Activated T-helper 1 cell treated with anti-CD3 and anti-CD28 coated beads, Interleukin-12 subunit alpha, Interleukin-12 subunit beta, Interleukin-2, Interleukin-4 antibody, amounts not matched to agents 30 ng/mL and 10 ng/mL and 1 ng/mL, durations not matched to agents 14 hours and 24 hours and 36 hours (primary cell): Measurements from ENCODE around the gene ZFYVE19. TPM values are rescaled to one million over a fixed set of nuclear protein-coding genes. Genes with fewer than 3 reads are reported as not detected.

Source experiments
- DNase-seq: peaks from one replicate; pipeline ENCODE4 v3.0.0; 2021; ENCODE audit warnings: low spot score
- H3K27ac Mint-ChIP-seq: one replicate; pipeline ENCODE4 v1.8.0; 2021; ENCODE audit warnings: mild to moderate bottlenecking, mixed read lengths
- H3K27me3 Mint-ChIP-seq: one replicate; pipeline ENCODE4 v1.8.0; 2022; ENCODE audit warnings: mild to moderate bottlenecking, moderate library complexity, mixed read lengths; ENCODE audit not compliant: insufficient read depth
- H3K36me3 Mint-ChIP-seq: one replicate; pipeline ENCODE4 v1.8.0; 2021; ENCODE audit warnings: low read depth, mixed read lengths
- H3K4me1 Mint-ChIP-seq: one replicate; pipeline ENCODE4 v1.8.0; 2021; ENCODE audit warnings: low read depth, mixed read lengths
- H3K4me3 Mint-ChIP-seq: one replicate; pipeline ENCODE4 v1.8.0; 2021; ENCODE audit warnings: mild to moderate bottlenecking, moderate library complexity, mixed read lengths
- H3K9me3 Mint-ChIP-seq: one replicate; pipeline ENCODE4 v1.8.0; 2021; ENCODE audit warnings: mixed read lengths
- intact Hi-C: fragments of 100-400 bp; cut with micrococcal nuclease; formaldehyde crosslinking; loops from one replicate; pipeline ENCODE4 v1.15.1; 2024
- total RNA-seq: library from RNA; stranded (reverse); gene quantifications from 2 replicates; pipeline ENCODE4 v1.2.3, GENCODE V29; 2022

ZFYVE19 gene
- total RNA-seq, 1 donor from 2014 or later = 38.6 TPM

DNA sequence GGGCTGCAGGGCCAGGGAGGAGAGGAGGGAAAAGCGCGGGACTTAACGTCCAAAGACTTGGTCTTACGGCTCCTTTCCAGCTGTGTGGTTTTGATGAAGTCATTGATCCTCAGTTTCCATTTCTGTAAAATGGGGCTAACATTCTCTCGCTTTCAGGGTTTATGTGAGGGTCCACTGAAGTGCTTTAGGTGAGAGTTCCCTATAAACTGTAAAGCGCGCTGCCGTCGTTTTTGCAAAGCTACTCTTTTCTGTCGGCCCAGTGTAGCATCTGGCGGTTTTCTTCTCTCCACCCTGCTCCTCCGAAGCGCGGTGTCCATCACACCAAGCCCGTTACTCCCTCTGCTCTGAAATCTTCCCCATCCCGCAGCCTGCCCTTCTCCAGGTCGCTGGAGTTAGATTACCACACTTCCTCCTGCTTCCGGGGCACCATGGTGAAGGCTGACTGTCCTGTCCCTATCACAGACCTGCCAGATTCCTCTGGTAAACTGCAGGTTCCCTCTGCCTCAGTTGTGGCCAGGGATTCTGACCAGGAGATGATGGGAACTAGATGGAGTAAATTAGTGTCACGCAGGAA, 1.1 kb downstream of the ZFYVE19 start:
- H3K9me3 Mint-ChIP-seq = no peaks in the 10 kb centered on the region
- DNase-seq = no peak
- no peaks in the 10 kb centered on the region for H3K27me3 Mint-ChIP-seq
- H3K36me3 Mint-ChIP-seq = peaks cover 15% of the 10 kb centered on the region
- peak overlapping the region; percentile 74 for H3K27ac Mint-ChIP-seq
- peaks cover 17% of the 10 kb centered on the region for H3K4me1 Mint-ChIP-seq
- H3K4me3 Mint-ChIP-seq = peak overlapping the region; percentile 93
- intact Hi-C loops = loop anchor here (1.0 to 5.0 kb wide), 16 partner anchors 36 to 1465 kb away; partner anchors contain the start of genes CHAC1, CHP1, GANC and INO80

DNA sequence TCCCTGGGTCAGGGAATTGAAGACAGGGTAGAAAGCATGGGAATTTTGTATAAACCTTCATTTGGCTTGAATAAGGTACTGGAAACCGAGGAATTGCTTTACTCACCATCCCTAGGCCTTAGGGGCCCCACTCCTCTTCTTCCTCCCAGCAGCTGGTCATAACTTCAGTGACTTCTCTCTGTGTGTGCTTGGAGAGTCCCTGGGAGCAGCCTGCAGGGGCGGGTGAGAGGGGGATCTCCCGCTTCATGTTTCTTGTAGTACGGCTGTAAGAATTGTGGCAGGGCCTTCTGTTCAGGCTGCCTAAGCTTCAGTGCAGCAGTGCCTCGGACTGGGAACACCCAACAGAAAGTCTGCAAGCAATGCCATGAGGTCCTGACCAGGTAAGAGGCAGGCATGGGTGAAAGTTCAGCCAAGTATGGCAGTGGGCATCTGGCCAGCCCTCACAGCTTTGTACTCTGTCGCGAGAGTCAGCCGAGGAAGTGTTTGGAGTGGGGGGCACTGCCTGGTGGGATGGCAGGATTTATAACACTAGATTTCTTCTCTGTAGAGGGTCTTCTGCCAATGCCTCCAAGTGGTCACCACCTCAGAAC, 2.1 kb downstream of the ZFYVE19 start:
- peaks cover 17% of the 10 kb centered on the region for H3K4me1 Mint-ChIP-seq
- H3K27me3 Mint-ChIP-seq = no peaks in the 10 kb centered on the region
- no peaks in the 10 kb centered on the region for H3K9me3 Mint-ChIP-seq
- DNase-seq = no peak
- peaks cover 16% of the 10 kb centered on the region for H3K36me3 Mint-ChIP-seq
- intact Hi-C loops = loop anchor here (5.0 kb wide), 2 partner anchors 48 to 143 kb away; partner anchors contain the start of gene CHAC1
- no peak overlapping the region for H3K27ac Mint-ChIP-seq
- H3K4me3 Mint-ChIP-seq = peak overlapping the region; percentile 93

DNA sequence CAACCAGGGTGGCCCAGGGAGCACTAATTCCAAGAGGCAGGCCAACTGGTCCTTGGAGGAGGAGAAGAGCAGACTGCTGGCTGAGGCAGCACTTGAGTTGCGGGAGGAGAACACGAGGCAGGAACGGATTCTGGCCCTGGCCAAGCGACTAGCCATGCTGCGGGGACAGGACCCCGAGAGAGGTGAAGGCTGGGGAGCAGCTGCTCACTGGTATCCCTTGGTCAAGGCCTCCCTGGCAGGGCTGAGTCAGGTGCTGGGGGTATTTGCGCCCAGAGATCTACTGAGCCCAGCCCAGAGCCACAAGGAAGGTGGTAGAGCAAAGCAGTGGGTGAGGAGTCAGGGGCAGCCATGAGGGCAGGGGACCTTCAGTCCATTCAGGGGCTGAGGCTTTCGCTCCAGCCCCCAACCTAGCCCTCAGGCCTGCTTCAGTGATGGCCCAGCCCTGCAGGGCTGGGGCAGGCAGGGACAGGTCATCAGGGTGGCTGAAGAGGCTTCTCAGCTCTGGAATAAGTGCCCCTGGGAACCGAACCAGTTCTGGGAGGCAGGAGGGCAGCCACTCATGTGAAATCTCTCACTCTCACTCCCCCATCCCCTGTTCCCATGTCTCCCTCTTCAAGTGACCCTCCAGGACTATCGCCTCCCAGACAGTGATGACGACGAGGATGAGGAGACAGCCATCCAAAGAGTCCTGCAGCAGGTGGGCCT, 6.0 kb downstream of the ZFYVE19 start:
- H3K9me3 Mint-ChIP-seq = no peaks in the 10 kb centered on the region
- H3K27me3 Mint-ChIP-seq = no peaks in the 10 kb centered on the region
- H3K36me3 Mint-ChIP-seq = peaks cover 26% of the 10 kb centered on the region
- intact Hi-C loops = no loop called here
- peaks cover 11% of the 10 kb centered on the region for H3K4me1 Mint-ChIP-seq
- no peak for DNase-seq
- H3K27ac Mint-ChIP-seq = no peak overlapping the region
- H3K4me3 Mint-ChIP-seq = no peak overlapping the region

DNA sequence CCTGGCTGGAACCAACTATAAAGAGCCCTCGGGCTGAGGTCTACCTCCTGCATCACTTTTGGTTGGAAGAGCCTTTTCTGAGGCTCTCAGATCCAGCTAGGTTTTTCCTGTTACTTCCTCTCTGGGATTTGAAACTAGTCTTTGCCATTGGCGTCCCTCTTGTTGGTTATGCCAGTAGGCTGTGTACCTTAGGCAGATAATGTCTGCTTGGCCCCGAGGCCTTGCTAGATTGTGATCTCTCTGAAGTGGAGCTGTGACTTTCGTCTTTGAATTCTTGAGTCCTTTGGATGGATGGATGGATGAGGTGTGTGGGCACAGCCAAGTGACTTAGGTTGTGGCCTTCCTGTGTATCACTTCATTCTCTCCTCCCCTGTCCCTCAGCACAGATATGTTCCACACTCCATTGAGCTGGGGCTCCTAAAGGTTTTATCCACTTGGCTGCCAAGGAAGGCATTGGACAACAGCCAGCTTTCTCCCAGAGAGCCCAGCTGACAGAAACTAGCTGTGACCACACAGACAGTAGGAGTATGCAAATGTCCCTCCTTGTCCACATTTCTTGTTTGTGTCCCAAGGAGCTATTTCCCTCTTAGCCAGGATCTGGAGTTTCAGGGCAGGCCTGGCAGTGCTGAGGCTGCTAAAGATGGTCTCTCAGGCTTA, 8.3 kb downstream of the ZFYVE19 start:
- intact Hi-C loops = no loop called here
- no peaks in the 10 kb centered on the region for H3K27me3 Mint-ChIP-seq
- peaks cover 26% of the 10 kb centered on the region for H3K36me3 Mint-ChIP-seq
- no peak overlapping the region for H3K27ac Mint-ChIP-seq
- no peaks in the 10 kb centered on the region for H3K4me1 Mint-ChIP-seq
- no peak for DNase-seq
- H3K4me3 Mint-ChIP-seq = no peak overlapping the region
- H3K9me3 Mint-ChIP-seq = no peaks in the 10 kb centered on the region

- Mint-ChIP-seq H3K27me3 (no peaks in the 10 kb centered on the region), H3K36me3 (peaks cover 11% of the 10 kb centered on the region), H3K4me3 (no peak overlapping the region), H3K27ac (no peak overlapping the region), H3K4me1 (peaks cover 3% of the 10 kb centered on the region), H3K9me3 (no peaks in the 10 kb centered on the region)
- no peak for DNase-seq
- intact Hi-C loops = no loop called here
Measured at GRCh38 chr15:40819048-40819447, 12.2 kb downstream of the ZFYVE19 start.

- no peak for DNase-seq
- Mint-ChIP-seq H3K9me3 (no peaks in the 10 kb centered on the region), H3K27me3 (no peaks in the 10 kb centered on the region)
Measured at GRCh38 chr15:40821195-40821594, 14.3 kb downstream of the ZFYVE19 start.

GRCh38 chr15:40823572-40824343, 16.9 kb downstream of the ZFYVE19 start:
- peaks cover 5% of the 10 kb centered on the region for H3K27me3 Mint-ChIP-seq
- peaks cover 4% of the 10 kb centered on the region for H3K4me1 Mint-ChIP-seq
- no peak overlapping the region for H3K27ac Mint-ChIP-seq
- no peak for DNase-seq
- H3K36me3 Mint-ChIP-seq = no peaks in the 10 kb centered on the region
- H3K9me3 Mint-ChIP-seq = no peaks in the 10 kb centered on the region
- no peak overlapping the region for H3K4me3 Mint-ChIP-seq
- intact Hi-C loops = no loop called here

More at GRCh38 chr15:40821195-40821594, 14.3 kb downstream of the ZFYVE19 start:
- Mint-ChIP-seq H3K4me3 (no peak overlapping the region), H3K27ac (no peak overlapping the region), H3K36me3 (no peaks in the 10 kb centered on the region), H3K4me1 (peaks cover 4% of the 10 kb centered on the region)
- intact Hi-C loops = no loop called here

- H3K36me3 Mint-ChIP-seq = no peaks in the 10 kb centered on the region
- H3K27me3 Mint-ChIP-seq = peaks cover 5% of the 10 kb centered on the region
- H3K4me3 Mint-ChIP-seq = no peak overlapping the region
- peaks cover 4% of the 10 kb centered on the region for H3K4me1 Mint-ChIP-seq
- H3K9me3 Mint-ChIP-seq = no peaks in the 10 kb centered on the region
- DNase-seq = no peak
- H3K27ac Mint-ChIP-seq = no peak overlapping the region
- intact Hi-C loops = no loop called here
Measured at GRCh38 chr15:40825661-40826422, 19.0 kb downstream of the ZFYVE19 start.

DNA sequence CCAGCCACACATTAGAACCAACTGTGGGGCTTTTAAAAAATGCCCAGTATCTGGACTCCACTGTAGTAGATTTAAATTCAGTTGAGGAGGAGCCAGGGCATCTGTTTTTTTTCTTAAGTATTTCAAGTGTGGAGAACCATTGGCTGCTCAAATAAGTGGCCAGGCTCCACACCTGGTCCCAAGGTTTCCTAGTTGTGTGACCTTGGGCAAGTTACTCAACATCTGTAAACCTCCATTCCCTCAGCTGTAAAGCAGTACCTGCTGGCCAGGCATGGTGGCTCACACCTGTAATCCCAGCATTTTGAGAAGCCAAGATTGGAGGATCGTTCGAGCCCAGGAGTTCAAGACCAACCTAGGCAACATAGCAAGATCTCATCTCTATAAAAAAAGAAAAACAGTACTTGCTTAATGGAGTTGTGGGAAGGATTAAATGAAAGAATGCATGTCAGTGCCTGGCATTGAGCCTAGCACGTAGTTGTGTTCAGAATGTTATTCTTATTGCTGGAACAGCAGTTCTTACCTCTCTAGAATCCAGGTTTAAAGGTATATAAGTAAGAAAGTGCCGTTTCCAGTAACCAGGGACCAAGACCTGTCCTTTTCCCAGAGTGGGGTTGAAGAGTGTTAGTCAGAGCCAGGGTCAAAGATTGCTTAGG, 19.7 kb downstream of the ZFYVE19 start:
- no peak for DNase-seq
- Mint-ChIP-seq H3K4me3 (no peak overlapping the region), H3K9me3 (no peaks in the 10 kb centered on the region), H3K27me3 (peaks cover 5% of the 10 kb centered on the region), H3K4me1 (peaks cover 4% of the 10 kb centered on the region), H3K27ac (no peak overlapping the region), H3K36me3 (no peaks in the 10 kb centered on the region)
- intact Hi-C loops = no loop called here

DNA sequence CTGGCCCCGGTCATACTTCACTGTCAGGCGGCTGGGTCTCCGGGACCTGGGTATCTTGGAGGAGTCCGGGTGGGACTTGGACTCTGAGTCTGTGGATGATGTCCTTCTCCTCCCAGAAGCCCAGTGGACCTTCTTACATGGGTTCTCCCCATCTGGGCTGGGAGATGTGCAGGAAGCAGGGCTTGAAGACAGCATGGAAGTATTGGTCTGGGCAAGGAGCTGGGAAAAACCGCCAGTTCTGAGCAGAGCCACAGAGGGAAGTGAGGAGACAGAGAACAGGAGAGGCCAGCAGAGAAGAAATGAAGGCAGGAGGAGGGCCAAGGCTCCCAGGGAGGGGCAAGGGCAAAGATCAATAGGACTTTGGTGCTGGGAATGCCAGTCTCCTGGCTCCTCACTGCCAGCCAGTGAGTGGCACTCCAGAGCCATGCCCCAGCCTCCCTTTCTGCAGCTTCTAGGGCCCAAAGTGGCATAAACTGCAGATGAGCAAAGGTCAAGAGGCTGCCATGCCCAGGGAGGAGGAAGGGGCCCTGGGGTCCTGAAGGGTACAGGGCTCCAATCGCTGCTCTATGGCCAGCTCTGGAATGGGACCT, 21.7 kb downstream of the ZFYVE19 start, which contains the start of gene PPP1R14D:
Gene PPP1R14D, minus strand, starts transcription at position 262 of the 590 bp plus-strand sequence. Its CDS starts 67 bp downstream, at position 195.
- Mint-ChIP-seq H3K9me3 (no peaks in the 10 kb centered on the region), H3K27me3 (peaks cover 5% of the 10 kb centered on the region), H3K4me1 (peaks cover 4% of the 10 kb centered on the region), H3K36me3 (no peaks in the 10 kb centered on the region), H3K4me3 (no peak within 1 kb of the TSS), H3K27ac (no peak within 1 kb of the TSS)
- intact Hi-C loops = no loop called here
- DNase-seq = no peak

- H3K36me3 Mint-ChIP-seq = no peaks in the 10 kb centered on the region
- peaks cover under 1% of the 10 kb centered on the region for H3K4me1 Mint-ChIP-seq
- no peak overlapping the region for H3K27ac Mint-ChIP-seq
- peaks cover 5% of the 10 kb centered on the region for H3K27me3 Mint-ChIP-seq
- DNase-seq = no peak
- H3K9me3 Mint-ChIP-seq = no peaks in the 10 kb centered on the region
- H3K4me3 Mint-ChIP-seq = no peak overlapping the region
- intact Hi-C loops = no loop called here
Measured at GRCh38 chr15:40829115-40829514, 22.2 kb downstream of the ZFYVE19 start.
